AG08396 (cell line): Measurements from ENCODE around the gene OAS2.

ENCODE experiments used
- DNase-seq: peaks from one replicate; pipeline ENCODE4 v3.0.0; 2012; ENCODE audit warnings: low spot score, mixed read lengths

The OAS2 gene

GRCh38 chr12:113059071-113059595 is 80.8 kb downstream of the OAS2 start:
- DNase-seq, result no peak

- DNase-seq, result no peak
These were observed 82.1 kb downstream of the OAS2 start for GRCh38 chr12:113060336-113060960.

GRCh38 chr12:113061061-113061694 is 82.9 kb downstream of the OAS2 start:
- no peak for DNase-seq
